Measurements from ENCODE around the gene ECM2.

ECM2 gene

DNA sequence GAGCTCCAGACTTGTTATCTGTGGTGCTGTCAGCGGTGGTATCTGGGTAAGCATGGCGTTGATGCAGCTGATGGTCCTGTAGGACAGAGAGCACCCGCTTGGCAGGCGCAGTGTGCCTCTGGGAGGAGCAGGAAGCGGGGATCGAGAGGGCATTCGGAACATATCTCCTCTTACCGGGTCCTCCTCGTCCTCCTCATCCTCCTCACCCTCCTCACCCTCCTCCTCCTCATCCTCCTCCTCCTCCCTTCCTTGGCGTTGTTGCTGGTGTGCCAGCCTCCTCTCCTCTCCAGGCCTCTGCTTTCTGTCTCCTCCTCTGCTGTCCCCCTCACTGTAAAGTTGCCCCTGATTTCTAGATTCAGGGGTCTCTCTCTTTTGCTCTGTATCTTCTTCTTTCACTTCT, 21.2 kb downstream of the ECM2 start:
- Histone ChIP-seq H3K36me3 (ENCODE audit: control insufficient read depth, insufficient read depth, low read length) (no peaks in the 10 kb centered on the region), H3K4me3 (ENCODE audit: insufficient read depth, low read depth, low read length, poor library complexity, severe bottlenecking) (no peak overlapping the region), H3K27me3 (replicated peaks; ENCODE audit: control insufficient read depth, insufficient read depth, low read length, poor library complexity, severe bottlenecking) (no peaks in the 10 kb centered on the region), H3K4me1 (ENCODE audit: control insufficient read depth, insufficient read depth, low read length, poor library complexity, severe bottlenecking) (no peaks in the 10 kb centered on the region), H3K9me3 (ENCODE audit: control insufficient read depth, low read length) (no peaks in the 10 kb centered on the region), H3K27ac (ENCODE audit: insufficient read depth, low read length, poor library complexity, severe bottlenecking) (no peak overlapping the region)
- DNase-seq = no peak

DNA sequence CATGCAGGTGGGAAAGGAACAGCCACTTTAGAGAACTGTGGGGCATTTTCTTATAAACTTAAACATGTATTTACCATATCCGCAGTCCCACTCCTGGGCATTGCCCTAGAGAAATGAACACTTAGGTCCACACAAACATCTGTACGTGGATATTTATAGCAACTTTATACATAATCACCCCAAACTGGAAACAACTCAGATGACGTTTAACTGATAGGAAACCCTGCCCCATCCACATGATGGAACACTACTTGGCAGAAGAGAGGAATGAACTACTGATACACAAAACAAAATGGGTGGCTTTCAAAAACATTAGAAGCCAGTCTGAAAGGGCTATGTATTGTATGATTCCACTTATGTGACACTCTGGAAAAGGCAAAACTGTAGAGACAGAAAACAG, 22.4 kb downstream of the ECM2 start:
- H3K27me3 ChIP-seq (replicated peaks; ENCODE audit: control insufficient read depth, insufficient read depth, low read length, poor library complexity, severe bottlenecking) = no peaks in the 10 kb centered on the region
- no peak overlapping the region for H3K4me3 ChIP-seq (ENCODE audit: insufficient read depth, low read depth, low read length, poor library complexity, severe bottlenecking)
- no peaks in the 10 kb centered on the region for H3K4me1 ChIP-seq (ENCODE audit: control insufficient read depth, insufficient read depth, low read length, poor library complexity, severe bottlenecking)
- DNase-seq = no peak
- H3K36me3 ChIP-seq (ENCODE audit: control insufficient read depth, insufficient read depth, low read length) = no peaks in the 10 kb centered on the region
- H3K9me3 ChIP-seq (ENCODE audit: control insufficient read depth, low read length) = no peaks in the 10 kb centered on the region
- H3K27ac ChIP-seq (ENCODE audit: insufficient read depth, low read length, poor library complexity, severe bottlenecking) = no peak overlapping the region

DNA sequence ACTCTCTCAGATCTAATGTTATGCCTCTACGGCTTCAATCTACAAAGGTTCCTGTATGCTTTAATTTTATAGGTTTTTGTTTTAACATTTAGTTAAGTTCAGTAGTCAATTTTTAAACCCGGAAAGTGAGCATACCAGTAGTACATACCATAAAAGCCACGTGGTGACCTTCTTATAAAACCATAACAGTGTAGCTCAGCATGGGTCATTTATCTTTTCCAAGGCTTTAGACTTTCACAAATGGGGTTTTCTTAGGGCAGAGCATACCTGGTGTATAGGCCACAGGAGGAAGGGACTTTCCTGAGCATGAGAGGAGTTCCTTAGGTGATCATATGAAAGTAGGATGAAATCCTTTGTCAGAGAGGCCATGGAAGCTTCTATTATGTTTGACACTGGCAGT, 23.2 kb downstream of the ECM2 start:
- no peak overlapping the region for H3K27ac ChIP-seq (ENCODE audit: insufficient read depth, low read length, poor library complexity, severe bottlenecking)
- H3K36me3 ChIP-seq (ENCODE audit: control insufficient read depth, insufficient read depth, low read length) = no peaks in the 10 kb centered on the region
- DNase-seq = no peak
- H3K4me3 ChIP-seq (ENCODE audit: insufficient read depth, low read depth, low read length, poor library complexity, severe bottlenecking) = no peak overlapping the region
- H3K4me1 ChIP-seq (ENCODE audit: control insufficient read depth, insufficient read depth, low read length, poor library complexity, severe bottlenecking) = no peaks in the 10 kb centered on the region
- no peaks in the 10 kb centered on the region for H3K27me3 ChIP-seq (replicated peaks; ENCODE audit: control insufficient read depth, insufficient read depth, low read length, poor library complexity, severe bottlenecking)
- H3K9me3 ChIP-seq (ENCODE audit: control insufficient read depth, low read length) = no peaks in the 10 kb centered on the region

DNA sequence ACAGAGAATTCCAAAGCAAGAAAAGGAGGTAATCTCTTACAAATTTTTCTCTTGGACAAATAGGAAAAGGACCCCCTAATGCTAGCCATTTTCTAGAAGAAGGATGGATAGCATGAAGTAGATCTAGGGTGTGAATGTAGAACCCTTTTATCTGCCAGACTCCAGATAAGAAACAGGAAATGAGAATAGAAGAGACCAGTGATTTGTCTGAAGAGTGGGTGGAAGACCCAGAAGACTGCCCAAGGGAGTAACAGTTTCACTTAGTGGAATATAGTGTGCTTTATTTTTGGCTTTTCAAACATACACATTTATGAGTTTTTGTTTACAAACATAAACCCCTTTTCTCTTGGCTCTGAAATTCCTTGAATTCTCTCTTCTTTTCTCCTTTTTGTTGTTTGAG, 25.0 kb downstream of the ECM2 start:
- Histone ChIP-seq H3K9me3 (ENCODE audit: control insufficient read depth, low read length) (no peaks in the 10 kb centered on the region), H3K4me3 (ENCODE audit: insufficient read depth, low read depth, low read length, poor library complexity, severe bottlenecking) (no peak overlapping the region), H3K36me3 (ENCODE audit: control insufficient read depth, insufficient read depth, low read length) (no peaks in the 10 kb centered on the region), H3K4me1 (ENCODE audit: control insufficient read depth, insufficient read depth, low read length, poor library complexity, severe bottlenecking) (no peaks in the 10 kb centered on the region), H3K27ac (ENCODE audit: insufficient read depth, low read length, poor library complexity, severe bottlenecking) (no peak overlapping the region), H3K27me3 (replicated peaks; ENCODE audit: control insufficient read depth, insufficient read depth, low read length, poor library complexity, severe bottlenecking) (no peaks in the 10 kb centered on the region)
- no peak for DNase-seq

DNA sequence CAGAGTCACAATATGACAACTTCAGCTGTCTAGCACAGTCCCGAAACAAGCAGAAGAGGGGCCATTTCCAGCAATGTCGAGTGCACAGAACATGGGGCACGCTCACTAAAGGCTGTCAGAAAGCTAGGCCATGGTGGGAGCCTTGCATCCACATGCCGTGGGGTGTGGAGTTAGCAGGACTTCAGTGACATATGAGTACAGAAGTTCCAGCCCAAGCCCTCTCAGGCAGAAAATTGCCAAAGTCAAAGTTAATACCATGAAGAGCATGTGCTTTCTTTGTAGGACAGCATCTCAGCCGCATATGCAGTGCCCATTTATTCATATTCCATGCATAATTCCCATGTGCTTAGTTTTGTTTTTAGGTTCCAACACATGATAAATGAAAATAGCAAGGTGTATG, 26.7 kb downstream of the ECM2 start:
- H3K27me3 ChIP-seq (replicated peaks; ENCODE audit: control insufficient read depth, insufficient read depth, low read length, poor library complexity, severe bottlenecking) = no peaks in the 10 kb centered on the region
- H3K4me3 ChIP-seq (ENCODE audit: insufficient read depth, low read depth, low read length, poor library complexity, severe bottlenecking) = no peak overlapping the region
- H3K36me3 ChIP-seq (ENCODE audit: control insufficient read depth, insufficient read depth, low read length) = no peaks in the 10 kb centered on the region
- H3K27ac ChIP-seq (ENCODE audit: insufficient read depth, low read length, poor library complexity, severe bottlenecking) = no peak overlapping the region
- H3K4me1 ChIP-seq (ENCODE audit: control insufficient read depth, insufficient read depth, low read length, poor library complexity, severe bottlenecking) = no peaks in the 10 kb centered on the region
- H3K9me3 ChIP-seq (ENCODE audit: control insufficient read depth, low read length) = no peaks in the 10 kb centered on the region
- DNase-seq = no peak

DNA sequence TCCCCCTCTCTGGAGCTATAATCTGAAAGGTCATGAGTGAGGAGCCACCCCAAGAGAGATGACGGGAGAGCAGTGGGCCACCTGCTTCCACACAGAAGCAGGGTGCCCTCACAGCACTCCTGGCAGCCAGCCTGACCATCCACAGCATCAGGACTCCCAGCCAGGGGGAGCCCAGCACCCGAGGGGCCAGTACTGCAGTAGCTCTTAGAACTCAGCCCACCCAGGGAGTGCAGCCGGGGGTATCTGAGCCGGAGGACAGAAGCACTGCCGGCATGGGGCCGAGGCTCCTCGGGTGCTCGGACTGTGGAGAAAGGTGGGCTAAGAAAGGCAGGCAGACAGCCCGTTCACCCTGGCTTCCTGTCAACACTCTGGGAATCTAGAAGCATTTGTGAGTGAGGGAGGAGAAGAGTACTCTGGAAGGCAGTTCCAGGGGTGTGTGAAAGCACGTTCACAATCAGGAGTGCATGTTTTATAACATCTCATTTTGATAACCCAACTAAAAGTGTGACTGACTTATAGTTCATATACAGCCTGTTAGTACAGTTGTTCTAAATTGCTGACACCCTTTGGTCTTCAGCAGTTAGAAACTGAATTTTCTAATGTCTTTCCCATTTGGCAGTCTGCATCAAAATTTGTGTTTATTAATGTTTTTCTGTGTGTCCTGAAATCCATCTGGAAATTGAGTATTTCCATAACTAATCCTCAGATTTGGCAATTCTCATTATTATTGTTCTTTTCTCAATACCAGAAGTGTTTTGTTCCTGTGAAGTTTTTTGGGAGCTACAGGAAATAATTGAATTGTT, 27.6 kb downstream of the ECM2 start:
- no peak overlapping the region for H3K4me3 ChIP-seq (ENCODE audit: insufficient read depth, low read depth, low read length, poor library complexity, severe bottlenecking)
- H3K27ac ChIP-seq (ENCODE audit: insufficient read depth, low read length, poor library complexity, severe bottlenecking) = no peak overlapping the region
- no peaks in the 10 kb centered on the region for H3K4me1 ChIP-seq (ENCODE audit: control insufficient read depth, insufficient read depth, low read length, poor library complexity, severe bottlenecking)
- H3K27me3 ChIP-seq (replicated peaks; ENCODE audit: control insufficient read depth, insufficient read depth, low read length, poor library complexity, severe bottlenecking) = no peaks in the 10 kb centered on the region
- no peaks in the 10 kb centered on the region for H3K36me3 ChIP-seq (ENCODE audit: control insufficient read depth, insufficient read depth, low read length)
- DNase-seq = no peak
- H3K9me3 ChIP-seq (ENCODE audit: control insufficient read depth, low read length) = no peaks in the 10 kb centered on the region

DNA sequence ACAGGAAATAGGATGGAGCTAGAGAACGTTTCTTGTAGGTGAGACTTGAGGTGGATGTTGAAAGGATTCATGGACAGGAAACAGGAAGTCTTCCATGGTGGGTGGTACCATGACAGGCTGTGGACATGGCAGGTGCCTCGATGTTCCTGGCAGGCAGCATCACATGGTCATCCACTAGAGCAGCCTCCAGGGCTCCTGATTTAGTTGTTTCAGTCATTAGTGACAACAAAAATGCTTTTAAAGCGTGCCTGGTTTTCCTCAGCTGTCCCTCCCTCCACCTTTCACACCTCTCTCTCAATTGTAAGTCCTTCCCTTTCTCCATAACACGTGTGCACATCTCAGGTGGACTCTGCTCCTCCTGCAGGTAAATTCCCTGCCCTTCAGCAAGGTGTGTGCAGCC, 28.3 kb downstream of the ECM2 start:
- H3K27me3 ChIP-seq (replicated peaks; ENCODE audit: control insufficient read depth, insufficient read depth, low read length, poor library complexity, severe bottlenecking) = no peaks in the 10 kb centered on the region
- H3K4me1 ChIP-seq (ENCODE audit: control insufficient read depth, insufficient read depth, low read length, poor library complexity, severe bottlenecking) = no peaks in the 10 kb centered on the region
- H3K36me3 ChIP-seq (ENCODE audit: control insufficient read depth, insufficient read depth, low read length) = no peaks in the 10 kb centered on the region
- DNase-seq = no peak
- no peak overlapping the region for H3K4me3 ChIP-seq (ENCODE audit: insufficient read depth, low read depth, low read length, poor library complexity, severe bottlenecking)
- H3K9me3 ChIP-seq (ENCODE audit: control insufficient read depth, low read length) = no peaks in the 10 kb centered on the region
- no peak overlapping the region for H3K27ac ChIP-seq (ENCODE audit: insufficient read depth, low read length, poor library complexity, severe bottlenecking)

DNA sequence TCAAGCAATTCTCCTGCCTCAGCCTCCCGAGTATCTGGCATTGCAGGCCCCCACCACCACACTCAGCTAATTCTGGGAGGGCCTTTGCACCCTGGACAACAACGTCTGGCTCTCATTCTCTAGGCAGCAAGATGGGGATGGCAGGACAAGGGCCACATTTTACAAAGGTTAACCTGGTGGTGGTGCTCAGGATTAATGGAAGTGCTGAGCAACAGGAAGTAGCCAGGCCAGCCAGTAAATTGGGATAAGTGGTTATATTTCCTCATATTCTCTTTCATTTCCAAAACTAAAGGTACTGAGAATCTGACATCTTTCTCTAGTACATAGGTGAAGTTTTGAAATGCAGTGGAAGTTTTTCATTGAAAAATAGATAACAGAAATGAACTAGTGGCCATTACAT, 28.8 kb downstream of the ECM2 start:
- Histone ChIP-seq H3K9me3 (ENCODE audit: control insufficient read depth, low read length) (no peaks in the 10 kb centered on the region), H3K4me3 (ENCODE audit: insufficient read depth, low read depth, low read length, poor library complexity, severe bottlenecking) (no peak overlapping the region), H3K27ac (ENCODE audit: insufficient read depth, low read length, poor library complexity, severe bottlenecking) (no peak overlapping the region), H3K36me3 (ENCODE audit: control insufficient read depth, insufficient read depth, low read length) (no peaks in the 10 kb centered on the region), H3K4me1 (ENCODE audit: control insufficient read depth, insufficient read depth, low read length, poor library complexity, severe bottlenecking) (no peaks in the 10 kb centered on the region), H3K27me3 (replicated peaks; ENCODE audit: control insufficient read depth, insufficient read depth, low read length, poor library complexity, severe bottlenecking) (no peaks in the 10 kb centered on the region)
- DNase-seq = no peak

DNA sequence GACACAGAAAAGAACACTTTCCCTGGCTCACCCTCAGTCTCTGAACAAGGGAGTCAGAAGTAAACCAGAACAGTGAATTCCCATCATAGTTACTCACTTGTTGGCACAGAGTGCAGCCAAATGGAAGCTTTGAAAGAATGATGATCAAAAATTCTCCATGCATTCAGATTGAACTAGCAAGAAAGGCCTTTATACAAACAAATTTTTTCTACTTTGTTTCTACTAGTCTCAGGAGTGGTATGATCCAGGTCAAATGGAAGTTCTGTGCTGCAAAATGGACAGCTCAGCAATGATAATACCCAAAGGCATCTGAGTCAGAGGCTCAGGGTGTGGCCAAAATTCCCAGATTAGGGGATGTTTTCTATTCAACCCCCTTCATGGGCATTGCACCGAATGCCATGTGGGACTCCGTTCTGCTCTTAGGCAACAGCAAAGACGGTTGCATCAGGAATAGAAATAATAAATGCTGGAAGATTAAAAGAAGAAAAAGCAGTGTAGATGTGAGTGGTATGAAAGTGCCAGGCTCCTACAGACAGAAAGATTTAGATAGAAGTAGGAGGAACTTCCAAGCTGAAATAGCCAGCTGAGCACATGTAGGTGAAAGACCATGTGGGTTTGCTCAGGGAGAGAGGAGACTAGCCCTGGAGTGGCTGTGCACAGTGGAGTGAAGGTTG, 29.5 kb downstream of the ECM2 start:
- no peaks in the 10 kb centered on the region for H3K9me3 ChIP-seq (ENCODE audit: control insufficient read depth, low read length)
- H3K4me1 ChIP-seq (ENCODE audit: control insufficient read depth, insufficient read depth, low read length, poor library complexity, severe bottlenecking) = no peaks in the 10 kb centered on the region
- no peak overlapping the region for H3K27ac ChIP-seq (ENCODE audit: insufficient read depth, low read length, poor library complexity, severe bottlenecking)
- no peak for DNase-seq
- no peaks in the 10 kb centered on the region for H3K27me3 ChIP-seq (replicated peaks; ENCODE audit: control insufficient read depth, insufficient read depth, low read length, poor library complexity, severe bottlenecking)
- H3K4me3 ChIP-seq (ENCODE audit: insufficient read depth, low read depth, low read length, poor library complexity, severe bottlenecking) = no peak overlapping the region
- H3K36me3 ChIP-seq (ENCODE audit: control insufficient read depth, insufficient read depth, low read length) = no peaks in the 10 kb centered on the region

DNA sequence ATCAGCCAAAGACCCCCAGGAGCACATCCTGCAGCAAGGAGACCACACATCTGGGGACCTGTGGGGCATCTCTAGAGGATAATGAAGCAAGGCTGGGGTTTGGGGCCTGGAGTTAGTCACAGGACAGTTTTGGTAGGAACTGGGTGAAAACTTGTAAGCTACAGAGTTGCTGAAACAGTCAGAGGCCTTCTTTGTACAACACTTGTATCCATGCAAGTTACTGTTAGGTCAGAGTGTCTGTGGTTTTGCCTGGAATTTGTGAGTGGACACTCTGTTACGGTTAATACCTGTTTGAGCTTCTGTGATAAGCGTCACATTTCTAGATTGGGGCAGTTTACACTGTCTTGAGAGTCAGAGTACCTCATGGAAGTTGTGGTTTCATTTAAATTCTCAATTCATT, 30.9 kb downstream of the ECM2 start:
- no peak for DNase-seq
- Histone ChIP-seq H3K36me3 (ENCODE audit: control insufficient read depth, insufficient read depth, low read length) (no peaks in the 10 kb centered on the region), H3K27ac (ENCODE audit: insufficient read depth, low read length, poor library complexity, severe bottlenecking) (no peak overlapping the region), H3K9me3 (ENCODE audit: control insufficient read depth, low read length) (no peaks in the 10 kb centered on the region), H3K27me3 (replicated peaks; ENCODE audit: control insufficient read depth, insufficient read depth, low read length, poor library complexity, severe bottlenecking) (no peaks in the 10 kb centered on the region), H3K4me1 (ENCODE audit: control insufficient read depth, insufficient read depth, low read length, poor library complexity, severe bottlenecking) (no peaks in the 10 kb centered on the region), H3K4me3 (ENCODE audit: insufficient read depth, low read depth, low read length, poor library complexity, severe bottlenecking) (no peak overlapping the region)
